Epithelial cell of esophagus (primary cell): ENCODE results near the gene MYLK2.

Experiments used
- DNase-seq: peaks from one replicate; pipeline ENCODE4 v3.0.0; 2010; ENCODE audit warnings: low read depth
- H3K4me3 ChIP-seq: 2 replicates; pipeline ENCODE4 v1.5.1; 2011; ENCODE audit warnings: mild to moderate bottlenecking, low read length, control low read depth
- TF ChIP-seq, protein P1 (sequence below): IDR thresholded peaks from 2 replicates; pipeline ENCODE4 v1.5.1; 2011; ENCODE audit warnings: low read depth, mild to moderate bottlenecking, low read length, control low read depth, inconsistent platforms; ENCODE audit not compliant: insufficient read depth; ENCODE audit errors: missing control alignments

MYLK2 gene

DNA sequence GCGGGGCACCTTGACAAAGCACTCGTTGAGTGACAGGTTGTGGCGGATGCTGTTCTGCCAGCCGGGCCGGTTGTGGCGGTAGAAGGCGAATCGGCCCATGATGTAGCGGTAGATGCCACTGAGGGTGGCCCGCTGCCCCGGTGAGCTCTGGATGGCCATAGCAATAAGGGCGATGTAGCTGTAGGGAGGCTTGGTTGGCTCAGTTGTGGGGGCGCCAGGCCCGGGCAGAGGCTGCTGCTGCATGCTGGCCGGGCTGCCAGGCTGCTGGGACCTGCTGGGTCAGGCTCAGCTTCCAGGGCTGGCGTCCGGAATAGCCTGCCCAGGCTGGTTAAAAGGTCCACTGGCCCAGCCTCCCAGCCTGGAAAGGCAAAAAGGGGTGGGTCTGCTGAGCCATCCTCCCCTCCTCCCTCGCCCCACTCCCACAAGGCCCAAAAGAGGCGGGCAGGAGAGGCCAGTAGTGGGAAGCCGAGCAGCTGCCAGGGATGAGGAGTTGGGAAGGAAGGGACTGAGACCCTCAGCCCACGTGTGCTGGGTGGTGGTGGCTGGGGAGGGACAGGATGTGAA, 26.2 kb downstream of the MYLK2 start, which contains the start of gene FOXS1:
TSS of gene FOXS1 (minus strand) at position 305 of the 564 bp plus-strand sequence. CDS start at position 243, 62 bp downstream.
- H3K4me3 ChIP-seq = no peak within 1 kb of the TSS
- TF ChIP-seq, protein P1, sequence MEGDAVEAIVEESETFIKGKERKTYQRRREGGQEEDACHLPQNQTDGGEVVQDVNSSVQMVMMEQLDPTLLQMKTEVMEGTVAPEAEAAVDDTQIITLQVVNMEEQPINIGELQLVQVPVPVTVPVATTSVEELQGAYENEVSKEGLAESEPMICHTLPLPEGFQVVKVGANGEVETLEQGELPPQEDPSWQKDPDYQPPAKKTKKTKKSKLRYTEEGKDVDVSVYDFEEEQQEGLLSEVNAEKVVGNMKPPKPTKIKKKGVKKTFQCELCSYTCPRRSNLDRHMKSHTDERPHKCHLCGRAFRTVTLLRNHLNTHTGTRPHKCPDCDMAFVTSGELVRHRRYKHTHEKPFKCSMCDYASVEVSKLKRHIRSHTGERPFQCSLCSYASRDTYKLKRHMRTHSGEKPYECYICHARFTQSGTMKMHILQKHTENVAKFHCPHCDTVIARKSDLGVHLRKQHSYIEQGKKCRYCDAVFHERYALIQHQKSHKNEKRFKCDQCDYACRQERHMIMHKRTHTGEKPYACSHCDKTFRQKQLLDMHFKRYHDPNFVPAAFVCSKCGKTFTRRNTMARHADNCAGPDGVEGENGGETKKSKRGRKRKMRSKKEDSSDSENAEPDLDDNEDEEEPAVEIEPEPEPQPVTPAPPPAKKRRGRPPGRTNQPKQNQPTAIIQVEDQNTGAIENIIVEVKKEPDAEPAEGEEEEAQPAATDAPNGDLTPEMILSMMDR = no peak
- DNase-seq = no peak

DNA sequence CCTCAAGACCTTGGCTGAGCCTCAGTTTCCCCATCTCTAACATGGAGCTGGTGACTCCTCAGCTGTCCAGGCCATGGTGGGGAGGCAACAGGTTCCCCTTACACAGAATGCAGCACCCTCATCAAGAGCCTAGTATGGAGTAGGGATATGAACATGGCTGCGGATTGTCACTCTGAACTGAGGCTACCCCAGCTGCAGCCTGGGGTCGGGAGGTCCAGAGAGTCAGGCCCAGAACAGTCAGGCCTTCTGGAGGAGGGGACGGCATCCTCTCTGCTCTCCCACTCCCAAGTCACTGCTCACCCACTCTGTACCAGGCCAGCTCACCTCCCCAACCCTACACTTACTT, 27.6 kb downstream of the MYLK2 start:
- TF ChIP-seq, protein P1 = no peak
- DNase-seq = no peak

DNA sequence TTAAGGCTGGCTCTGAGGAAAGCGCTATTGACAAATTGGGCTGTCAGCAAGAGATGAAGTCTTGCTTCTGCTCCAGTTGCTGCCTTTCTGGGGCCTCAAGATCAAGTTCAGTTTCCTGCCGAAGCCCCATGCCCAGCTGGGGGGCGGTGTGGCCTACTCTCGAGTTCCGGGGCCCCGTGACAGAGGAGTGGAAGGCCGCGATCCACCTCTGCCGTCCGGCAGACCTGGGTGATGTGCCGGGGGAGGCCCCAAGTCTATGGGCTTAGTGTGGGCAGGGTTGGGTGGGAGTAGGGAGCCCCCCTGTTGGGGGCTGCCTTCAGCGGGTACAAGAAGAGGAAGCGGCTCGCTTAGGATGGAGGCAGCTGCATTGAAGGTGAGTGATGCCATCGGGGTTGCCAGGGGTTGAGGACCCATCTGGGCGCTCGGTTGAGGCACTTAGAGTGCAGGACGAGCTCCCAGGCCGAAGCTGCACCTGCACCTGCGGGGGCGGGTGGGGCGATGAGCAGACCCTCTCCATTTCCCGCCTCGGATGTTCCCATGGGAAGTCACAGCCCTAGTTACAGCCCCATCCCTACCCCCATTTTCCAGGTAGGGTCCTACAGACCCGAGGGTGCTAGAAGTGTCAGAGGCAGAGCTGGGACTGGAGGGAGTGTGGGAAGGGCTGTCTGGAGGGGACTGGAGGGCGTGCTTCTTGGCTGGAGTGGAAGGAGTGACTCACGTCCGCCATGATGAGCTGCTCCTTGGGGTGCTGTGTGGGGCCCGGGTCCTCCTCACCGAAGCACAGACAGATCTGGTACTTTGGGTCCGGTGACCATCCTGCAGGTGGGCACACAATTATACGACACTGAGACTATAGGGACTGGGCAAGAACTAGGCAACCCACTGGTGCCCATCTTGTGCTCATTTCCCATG, 29.2 kb downstream of the MYLK2 start:
- DNase-seq = no peak
- TF ChIP-seq, protein P1 = no peak
- H3K4me3 ChIP-seq = no peak overlapping the region

More for the DNA sequence above, 27.6 kb downstream of the MYLK2 start:
- no peak overlapping the region for H3K4me3 ChIP-seq

DNA sequence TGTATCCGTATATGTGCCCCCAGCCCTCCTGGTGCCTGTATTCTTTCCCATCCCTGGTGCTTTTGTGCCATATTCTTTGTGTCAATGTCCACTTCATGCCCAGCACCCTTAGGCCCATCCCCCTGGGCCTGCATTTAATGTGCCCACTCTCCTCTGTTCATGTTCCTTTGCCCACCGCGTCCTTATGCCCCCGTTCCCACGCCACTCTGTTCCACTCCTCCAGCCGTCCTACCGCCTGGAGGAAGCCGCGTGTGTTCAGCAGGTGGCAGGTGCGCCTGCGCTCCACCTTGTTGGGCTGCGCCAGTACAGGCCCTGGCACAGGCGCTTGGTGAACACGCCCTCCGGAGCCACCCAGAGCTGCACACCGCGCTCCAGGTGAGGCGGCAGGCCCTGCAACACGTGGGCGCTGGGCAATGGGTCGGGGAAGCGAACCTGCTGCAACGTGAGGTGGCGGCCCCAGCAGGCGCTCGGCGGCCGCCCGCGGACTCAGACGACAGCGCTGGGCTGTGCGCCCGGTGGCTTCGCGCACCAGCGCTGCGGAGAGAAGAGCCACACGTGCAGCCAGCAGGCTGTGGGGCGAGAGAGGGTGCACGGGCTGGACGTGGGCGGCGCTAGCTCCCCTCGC, 30.3 kb downstream of the MYLK2 start:
- TF ChIP-seq, protein P1 = no peak
- peak; percentile 64 for DNase-seq
- no peak overlapping the region for H3K4me3 ChIP-seq

DNA sequence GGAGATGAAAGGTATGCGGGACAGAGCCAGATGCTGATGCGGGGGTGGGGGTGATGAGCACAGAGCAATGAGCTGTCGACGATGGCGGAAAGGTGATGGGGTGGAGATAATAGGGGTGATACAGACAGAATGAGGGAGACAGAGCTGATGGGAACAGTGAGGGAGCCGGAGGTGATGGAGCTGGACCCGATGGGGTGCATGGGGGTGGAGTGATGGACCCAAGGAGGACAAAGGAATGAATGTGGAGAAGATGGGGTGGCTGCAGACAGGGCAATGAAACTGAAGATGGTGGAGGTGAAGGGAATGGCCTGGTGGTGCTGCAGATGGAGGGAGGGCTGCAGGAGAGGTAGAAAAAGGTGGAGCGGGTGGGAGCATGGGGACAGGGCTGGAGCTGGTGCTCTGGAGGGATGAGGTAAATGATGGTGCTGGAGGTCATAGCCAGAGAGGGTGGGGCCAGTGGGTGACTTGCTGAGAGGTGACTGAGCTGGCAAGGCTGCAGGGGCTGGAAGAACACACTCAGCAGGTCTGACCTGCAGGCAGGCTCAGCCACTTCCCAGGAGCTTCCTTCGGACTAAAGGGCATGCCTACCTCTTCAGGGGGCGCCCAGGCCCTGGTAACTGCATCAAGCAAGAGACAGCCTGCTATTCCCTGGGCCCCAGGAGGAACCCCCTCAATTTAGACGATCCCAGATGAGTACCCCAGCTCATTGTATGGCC, 32.2 kb downstream of the MYLK2 start:
- no peak overlapping the region for H3K4me3 ChIP-seq
- TF ChIP-seq, protein P1 = no peak
- peak; percentile 56 for DNase-seq

DNA sequence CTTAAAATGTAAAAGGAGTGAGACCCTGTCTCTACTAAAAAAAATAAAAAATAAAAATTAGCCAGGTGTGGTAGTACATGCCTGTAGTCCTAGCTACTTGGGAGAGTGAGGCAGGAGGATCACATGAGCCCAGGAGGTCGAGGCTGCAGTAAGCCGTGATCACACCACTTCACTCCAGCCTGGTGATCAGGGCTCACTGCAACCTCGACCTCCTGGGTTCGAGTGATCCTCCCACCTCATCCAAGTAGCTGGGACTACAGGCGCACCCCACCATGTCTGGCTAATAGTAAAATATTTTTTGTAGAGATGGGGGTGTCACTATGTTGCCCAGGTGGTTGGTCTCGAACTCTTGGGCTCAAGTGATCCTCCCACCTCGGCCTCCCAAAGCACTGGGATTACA, 34.3 kb downstream of the MYLK2 start:
- TF ChIP-seq, protein P1 = no peak
- no peak for DNase-seq
- H3K4me3 ChIP-seq = no peak overlapping the region
